ENCODE measurements around the gene BRI3BP.
A peak's percentile ranks its signal among the peaks of the same experiment; 100 is the strongest.
"Not testable (repeated sequence)": the region's sequence is repeated elsewhere in the genome, so short reads cannot be mapped to it uniquely, and the experiment has no call there.

Gene BRI3BP

DNA sequence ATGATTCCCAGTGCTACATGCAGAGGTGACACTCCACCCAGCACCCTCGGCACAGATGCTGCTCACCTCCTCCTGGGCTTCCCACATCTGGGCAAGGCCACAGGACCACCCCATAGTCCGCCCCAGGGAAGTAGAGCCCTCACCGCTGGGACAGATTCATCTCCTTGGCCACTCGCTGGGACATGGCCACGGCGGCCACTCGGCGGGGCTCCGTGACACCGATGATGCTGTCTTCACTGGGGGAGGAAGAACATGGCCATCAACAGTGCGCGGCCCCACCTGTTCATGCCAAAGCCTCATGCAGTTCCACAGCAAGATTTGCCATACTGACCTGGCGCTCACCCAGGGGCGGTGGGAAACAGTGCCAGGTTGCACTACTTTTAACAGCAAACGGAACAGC is 18.2 kb upstream of the BRI3BP start:
- no peak for DNase-seq

DNA sequence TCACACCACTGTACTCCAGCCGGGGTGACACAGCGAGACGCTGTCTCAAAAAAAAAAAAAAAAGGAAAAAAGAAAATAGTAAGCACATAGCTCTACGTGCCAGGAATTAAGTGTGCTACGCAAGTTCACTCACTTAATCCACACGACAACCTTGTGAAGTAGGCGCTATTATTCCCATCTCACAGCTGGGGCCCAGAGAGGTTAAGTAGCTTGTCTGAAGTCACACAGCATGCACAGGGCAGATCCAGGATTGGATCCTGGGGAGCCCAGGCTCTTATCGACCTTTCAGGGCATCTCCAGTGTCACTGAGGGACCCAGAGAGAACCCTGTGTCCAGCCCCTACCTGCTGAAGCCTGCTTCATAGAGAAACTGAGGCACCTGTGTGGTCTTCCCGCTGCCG is 16.4 kb upstream of the BRI3BP start:
- DNase-seq = no peak

DNA sequence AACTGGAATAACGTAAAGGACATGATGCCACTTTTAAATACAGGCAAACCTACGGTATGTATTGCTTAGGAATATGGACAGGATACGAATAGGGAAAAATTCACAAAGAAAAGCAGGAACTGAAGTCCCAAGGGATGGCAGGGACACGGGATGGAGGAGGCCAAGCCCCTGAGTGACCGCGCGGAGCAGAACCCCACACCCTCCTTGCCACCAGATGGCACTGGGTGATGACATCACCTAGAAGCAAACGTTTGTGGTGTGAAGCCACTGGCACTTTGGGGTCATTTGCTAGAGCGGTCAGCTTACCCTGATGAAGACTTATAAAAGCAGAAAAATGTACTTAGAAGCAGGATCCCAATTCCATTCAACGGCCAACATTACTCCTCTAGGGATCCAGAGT is 13.9 kb upstream of the BRI3BP start:
- no peak for DNase-seq

DNA sequence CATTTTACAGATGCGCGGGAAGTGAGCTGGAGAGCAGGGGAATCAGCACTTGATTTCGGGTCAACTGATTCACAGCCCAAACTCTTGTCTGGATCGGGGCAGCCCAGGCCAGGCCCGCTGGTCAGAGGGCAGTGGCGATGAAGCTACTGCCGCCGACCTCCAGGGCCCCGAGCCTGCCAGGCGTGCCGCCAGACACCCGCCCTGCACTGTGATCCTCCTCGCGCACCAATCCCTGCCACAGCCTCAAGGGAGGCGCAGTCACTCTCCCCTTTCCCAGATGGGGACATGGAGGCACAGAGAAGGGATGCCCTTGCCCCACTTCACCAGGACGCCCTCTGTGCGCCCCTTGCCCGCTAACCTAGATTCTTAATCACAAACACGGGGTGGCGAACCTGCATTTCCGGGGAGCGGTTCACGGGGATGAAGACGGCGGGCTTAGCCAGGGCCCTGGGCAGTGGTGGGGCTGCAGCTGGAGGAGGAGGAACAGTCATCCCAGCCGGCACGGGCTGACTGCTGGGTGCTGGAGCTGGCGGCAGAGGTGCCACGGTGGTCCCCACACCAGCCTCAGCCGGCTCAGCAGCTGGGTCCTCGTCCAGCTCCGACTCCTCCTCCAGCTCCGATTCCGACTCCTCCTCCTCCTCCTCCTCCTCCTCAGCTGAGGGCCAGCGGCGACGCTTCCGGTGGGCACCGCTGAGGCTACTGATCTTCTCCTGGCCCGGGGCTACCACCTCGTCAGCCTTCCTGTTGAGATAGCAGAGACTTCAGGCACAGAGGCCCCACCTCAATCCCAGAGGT is 13.2 kb upstream of the BRI3BP start:
- DNase-seq = no peak

DNA sequence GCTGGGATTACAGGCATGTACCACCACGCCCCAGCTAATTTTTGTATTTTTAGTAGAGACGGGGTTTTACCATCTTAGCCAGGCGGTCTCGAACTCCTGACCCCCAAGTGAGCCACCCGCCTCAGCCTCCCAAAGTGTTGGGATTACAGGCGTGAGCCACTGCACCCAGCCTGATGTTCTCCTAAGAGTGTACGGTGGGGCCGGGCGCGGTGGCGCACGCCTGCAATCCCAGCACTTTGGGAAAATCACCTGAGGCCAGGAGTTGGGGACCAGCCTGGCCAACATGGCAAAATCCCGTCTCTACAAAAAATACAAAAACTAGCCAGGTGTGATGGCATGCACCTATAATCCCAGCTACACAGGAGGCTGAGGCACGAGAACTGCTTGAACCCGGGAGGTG is 6.6 kb upstream of the BRI3BP start:
- DNase-seq = not testable (repeated sequence)

DNA sequence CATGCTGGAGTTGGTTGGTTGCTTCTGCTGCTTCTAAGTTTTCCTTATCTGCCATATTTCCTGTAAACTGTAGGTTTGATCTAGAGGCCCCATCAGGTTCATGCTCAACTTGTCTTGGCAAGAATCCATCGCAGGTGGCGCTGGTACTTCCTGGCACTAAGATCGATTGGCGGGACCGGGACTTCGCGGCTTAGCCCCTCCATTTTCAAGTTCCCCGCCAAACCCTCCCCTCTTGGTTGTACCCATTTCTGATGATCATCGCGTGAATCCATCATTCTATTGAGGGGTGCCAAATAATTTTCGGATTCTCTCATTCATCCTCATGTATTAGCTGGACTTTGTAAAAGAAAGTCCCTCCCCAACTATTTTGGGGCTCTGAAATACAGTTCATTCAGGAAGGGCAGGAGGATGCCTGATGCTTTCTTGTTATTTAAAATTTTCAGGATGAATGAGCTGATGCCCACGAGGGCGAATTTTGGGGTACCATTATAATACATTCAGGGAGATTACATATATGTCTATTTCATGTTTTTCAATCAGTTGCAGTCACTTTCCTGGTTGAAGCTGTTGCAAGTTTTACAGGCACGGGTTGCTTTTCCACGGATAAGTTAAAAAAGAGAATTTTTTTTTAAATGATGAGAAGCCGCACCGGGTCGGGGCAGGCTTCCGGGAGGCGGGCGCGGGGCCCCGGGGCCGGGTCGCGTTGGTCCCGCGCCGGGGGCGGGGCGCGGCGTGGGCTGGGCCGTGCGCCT is 395 bp upstream of the BRI3BP start:
- peak; percentile 93 for DNase-seq

DNA sequence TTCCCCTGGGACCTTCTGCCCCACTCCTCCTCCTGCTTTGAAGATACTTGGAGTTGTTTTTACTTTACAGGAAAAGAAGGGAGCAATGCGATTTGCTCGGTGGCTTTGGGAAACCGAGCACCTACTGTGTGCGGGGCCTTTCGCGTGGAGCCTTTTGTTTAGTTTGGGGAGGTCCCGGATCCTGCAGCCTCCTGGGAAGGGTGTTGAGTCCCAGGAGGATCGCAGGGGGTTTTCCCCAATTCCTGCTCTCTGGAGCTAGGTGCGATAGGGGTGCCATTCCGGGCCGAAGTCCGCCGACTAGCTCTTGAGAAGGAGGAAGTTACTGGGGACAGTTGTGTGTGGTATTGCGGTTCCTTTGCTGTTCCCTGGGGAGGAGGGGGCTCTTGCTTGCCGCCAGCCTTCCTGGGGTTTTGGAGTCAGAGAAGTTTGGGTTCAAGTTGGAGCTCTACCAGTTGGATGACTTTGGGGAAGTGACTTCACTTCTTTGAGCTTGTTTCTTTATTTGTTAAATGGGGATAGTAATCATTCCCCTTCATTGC is 1.1 kb downstream of the BRI3BP start:
- DNase-seq = peak; percentile 31

DNA sequence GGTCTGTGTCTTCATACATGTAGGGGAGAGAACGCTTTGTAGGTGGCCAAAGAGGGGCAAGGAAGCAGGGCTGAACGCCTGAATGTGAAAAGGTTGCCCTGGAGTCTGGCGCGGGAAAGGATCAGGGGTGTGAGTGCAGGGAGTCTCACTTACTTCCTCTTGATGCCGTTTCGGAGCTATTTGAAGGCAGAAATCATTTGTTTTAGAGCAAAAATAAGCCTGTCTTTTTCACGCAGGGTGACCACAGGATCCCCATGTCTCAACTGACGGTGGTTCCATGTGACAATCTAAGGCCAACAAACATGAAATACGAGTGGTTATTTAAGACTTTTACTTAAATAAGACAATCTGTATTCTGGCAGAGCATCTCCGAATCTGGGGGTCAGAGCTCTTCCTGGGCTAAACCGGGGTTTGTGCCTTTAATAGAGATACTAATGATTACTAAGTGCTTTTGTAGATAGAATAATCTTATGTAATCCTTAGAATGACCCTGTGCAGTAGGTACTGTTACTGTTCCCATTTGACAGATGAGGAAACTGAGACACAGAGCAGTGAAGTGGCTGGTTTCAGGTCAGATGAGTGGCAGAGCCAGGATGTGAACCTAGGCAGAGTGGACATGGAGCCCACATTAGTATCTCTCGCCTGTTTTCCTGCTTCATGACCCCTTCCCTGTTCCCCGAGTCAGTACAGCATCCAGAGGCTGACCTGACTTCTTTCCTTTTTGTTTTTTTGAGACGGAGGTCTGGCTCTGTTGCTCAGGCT is 1.9 kb downstream of the BRI3BP start:
- DNase-seq = no peak

DNA sequence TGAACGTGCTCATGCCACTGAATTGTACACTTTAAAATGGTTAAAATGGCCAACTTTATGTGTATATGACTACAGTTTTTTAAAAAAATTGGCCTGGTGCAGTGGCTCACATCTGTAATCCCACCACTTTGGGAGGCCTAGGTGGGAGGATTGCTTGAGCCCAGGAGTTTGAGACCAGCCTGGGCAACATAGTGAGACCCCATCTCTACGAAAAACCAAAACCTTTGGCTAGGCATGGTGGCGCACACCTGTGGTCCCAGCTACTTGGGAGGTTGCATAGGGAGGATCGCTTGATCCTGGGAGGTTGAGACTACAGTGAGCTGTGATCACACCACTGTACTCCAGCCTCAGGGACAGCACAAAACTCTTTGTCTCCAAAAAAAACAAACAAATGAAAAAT is 5.3 kb downstream of the BRI3BP start:
- DNase-seq = no peak

DNA sequence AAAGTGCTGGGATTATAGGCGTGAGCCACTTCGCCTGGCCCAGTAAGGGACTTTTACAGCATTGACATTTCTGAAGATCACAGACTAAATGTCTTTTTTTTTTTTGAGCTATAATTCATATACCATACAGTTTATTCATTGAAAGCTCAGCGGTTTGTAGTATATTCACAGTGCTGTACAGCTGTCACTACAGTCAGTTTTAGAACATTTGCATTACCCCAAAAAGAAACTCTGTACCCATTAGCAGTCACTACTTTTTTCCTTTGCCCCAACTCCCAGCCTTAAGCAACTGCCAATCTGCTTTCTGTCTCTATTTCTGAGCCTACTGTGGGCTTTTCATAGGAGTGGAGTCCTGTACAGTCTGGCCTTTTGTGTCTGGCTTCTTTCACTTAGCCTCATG is 8.2 kb downstream of the BRI3BP start:
- no peak for DNase-seq

DNA sequence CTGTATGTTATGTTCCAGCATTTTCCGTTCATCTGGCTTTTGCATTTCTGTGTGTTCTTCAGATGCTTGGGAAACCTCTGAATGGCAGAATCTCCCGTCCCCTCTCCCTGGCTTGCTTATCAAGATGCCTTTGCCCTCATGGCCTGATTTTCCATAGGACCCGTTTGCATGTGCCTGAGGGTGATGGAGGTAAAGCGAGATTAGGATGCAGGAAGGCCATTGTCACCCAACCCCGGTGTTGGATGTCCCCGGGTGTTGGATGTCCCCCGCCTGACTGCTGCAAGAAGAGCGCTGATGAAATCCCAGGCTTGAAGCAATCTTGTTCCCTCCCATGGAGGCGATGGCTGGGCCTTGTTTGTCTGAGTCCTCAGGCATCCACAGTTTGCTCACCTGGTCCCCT is 9.6 kb downstream of the BRI3BP start:
- DNase-seq = no peak

DNA sequence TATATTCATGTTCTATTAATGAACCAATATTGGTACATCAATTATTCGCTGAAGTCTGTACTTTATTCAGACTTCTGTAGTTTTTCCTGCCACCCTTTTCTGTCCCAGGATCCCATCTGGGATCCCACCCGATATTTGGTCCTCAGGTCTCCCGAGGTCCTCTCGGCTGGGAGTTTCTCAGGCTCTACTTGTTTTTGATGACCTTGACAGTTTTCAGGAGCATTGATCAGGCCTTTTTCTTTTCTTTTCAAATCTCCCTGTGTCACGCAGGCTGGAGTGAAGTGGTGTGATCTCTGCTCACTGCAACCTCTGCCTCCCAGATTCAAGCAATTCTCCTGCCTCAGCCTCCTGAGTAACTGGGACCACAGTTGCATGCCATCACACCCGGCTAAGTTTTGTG is 11.2 kb downstream of the BRI3BP start:
- DNase-seq = no peak

DNA sequence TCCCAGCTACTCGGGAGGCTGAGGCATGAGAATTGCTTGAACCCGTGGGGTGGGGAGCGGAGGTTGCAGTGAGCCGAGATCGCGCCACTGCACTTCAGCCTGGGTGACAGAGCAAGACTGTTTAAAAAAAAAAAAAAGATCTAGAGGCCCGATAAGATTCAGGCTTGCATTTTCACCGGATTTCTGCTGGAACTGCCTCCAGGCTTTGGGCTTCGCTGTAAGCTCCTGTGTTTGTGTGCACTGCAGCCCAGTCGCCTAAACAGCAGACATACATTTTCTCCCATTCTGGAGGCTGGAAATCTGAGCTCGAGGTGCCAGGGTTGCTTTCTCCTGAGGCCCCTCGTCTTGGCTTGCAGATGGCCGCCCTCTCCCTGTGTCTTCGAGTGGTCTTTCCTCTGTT is 12.2 kb downstream of the BRI3BP start:
- no peak for DNase-seq

DNA sequence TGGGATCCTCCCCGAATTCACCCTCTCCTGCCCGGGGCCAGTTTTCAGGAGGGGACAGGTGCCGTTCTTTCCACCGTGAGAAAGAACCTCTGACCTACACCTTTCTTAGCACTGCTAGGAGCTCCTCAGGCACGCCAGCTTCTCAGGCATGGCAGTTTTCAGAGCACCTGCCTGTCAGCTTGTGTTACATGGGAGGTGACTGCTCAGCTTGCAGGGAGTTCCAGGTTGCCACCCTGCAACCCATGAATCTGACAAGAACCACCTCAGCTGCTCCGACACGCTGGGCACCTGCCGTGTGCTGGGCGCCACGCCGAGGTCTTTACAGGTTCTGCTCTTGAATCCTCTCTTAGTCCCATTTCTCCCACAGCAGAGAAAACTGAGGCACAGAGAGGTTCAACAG is 12.9 kb downstream of the BRI3BP start:
- DNase-seq = no peak

DNA sequence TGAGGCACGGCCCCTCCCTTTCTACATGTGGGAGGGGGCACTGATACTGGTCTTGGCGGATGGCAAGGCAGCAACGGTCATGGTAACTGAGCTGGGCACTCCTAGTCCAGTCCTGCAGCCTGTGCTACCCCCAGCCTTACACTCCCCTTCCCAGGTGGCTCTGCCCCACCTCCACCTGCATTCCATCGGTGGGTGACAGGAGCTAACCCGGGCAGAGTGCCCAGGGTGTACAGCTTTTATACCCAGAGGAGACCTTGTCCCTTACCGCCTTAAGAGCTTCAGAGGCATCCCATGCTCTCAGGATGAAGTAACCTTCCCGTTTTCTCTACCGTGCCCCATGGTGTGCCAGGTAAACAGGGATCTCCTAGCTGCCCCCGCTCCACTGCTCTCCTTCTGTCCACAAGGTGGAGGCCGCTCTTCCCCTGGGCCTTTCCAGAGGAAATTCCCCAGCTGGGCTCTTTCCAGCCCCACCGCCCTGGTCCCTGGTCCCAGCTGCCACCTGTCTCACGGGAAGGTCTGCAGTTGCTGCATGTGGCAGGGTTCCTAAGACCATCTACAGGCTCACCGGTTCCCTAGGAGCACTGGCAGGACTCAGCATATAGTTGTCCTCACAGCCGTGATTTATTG is 20.5 kb downstream of the BRI3BP start:
- no peak for DNase-seq

DNA sequence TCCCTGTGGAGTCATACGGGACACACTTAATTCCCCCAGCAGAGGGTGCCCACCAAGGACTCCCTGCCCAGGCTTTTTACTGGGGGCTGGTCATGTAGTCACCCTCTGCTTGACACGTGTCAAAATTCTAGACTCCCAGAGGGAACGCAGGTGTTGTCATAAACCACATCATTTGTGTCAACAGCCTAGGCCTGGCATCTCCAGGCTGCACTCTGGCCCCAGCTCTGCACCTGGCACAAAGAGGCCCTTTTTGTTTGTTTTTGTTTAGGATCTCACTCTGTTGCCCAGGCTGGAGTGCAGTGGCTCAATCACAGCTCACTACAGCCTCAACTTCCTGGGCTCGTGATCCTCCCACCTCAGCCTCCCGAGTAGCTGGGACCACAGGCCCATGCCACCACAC is 21.1 kb downstream of the BRI3BP start:
- no peak for DNase-seq

DNA sequence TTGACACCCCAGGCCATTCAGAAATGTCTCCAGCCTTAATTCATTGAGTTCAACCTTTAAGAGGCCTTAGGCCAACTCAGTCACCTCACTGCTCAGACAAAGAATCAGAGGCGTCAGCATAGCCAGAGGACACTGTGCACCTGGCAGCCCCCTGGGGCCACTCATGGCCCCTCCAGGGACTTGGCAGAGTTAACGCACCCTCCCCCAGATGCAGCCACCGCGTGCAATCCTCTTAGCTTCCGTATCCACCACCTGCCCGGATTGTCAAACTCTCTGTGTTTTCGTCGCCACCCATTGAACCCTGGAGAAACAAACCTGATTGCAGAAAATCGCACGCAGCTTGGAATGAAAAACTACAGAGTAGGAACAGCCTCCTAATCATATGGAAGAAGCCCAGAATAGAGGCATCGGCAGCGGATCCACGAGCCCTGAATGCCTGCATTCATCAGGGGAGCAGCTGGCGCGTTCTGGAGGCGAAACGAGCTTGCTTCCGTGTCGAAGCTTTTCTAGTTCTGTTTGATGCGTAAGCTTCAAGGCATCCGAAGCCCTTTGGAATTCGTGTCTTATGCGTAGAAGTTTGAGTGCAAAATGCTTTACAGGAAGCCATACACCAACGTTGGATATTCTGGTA is 22.4 kb downstream of the BRI3BP start:
- no peak for DNase-seq

DNA sequence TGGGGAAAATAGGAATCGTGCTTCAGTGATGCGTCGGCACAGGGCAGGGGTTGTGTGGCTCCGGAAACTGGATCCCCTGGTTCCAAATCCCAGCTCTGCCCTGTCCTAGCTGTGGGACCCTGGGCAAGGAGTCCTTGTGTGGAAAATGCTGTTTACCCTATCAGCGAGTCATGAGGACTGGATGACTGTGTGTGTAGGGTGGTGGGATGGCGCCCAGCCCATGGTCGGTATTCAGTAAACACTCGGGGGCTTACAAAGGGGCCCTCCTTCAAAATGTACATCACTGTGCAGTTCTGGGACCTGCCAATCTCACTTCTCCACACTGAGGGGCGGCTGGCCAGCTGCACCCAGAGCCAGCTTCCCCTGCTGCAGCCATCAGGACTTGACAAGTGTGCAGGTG is 24.4 kb downstream of the BRI3BP start:
- DNase-seq = no peak

DNA sequence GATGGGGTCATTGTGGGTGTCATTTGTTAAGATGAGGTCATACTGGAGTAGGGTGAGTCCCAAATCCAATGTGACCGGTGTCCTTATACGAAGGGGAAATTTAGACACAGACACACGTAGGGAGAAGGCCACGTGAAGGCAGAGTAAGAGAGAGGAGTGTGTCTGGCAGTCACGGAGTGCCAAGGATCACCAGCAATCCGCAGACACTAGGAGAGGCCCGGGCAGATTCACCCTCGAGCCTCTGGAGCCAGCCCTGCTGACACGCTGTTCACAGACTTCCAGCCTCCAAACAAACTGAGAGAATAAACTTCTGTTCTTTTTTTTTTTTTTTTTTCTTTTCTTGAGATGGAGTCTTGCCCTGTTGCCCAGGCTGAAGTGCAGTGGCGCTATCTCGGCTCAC is 24.9 kb downstream of the BRI3BP start:
- no peak for DNase-seq

DNA sequence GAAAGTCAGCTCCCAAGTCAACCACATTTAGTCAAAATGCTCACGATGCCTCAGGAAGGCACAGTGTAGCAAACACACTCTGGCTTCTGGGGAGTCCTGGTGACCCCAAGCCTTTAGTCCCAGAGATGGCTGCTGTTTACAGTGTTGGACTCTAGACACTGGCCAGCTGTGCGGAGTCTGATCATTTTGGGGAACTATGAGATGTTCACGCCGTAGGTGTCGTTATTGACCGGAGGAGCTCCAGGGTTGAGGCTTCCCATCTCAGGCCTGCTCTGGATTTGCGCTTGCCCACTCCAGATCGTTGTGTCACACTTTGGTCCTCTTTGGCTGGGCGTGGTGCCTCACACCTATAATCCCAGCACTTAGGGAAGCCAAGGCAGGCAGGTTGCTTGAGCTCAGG is 27.7 kb downstream of the BRI3BP start:
- no peak for DNase-seq

DNA sequence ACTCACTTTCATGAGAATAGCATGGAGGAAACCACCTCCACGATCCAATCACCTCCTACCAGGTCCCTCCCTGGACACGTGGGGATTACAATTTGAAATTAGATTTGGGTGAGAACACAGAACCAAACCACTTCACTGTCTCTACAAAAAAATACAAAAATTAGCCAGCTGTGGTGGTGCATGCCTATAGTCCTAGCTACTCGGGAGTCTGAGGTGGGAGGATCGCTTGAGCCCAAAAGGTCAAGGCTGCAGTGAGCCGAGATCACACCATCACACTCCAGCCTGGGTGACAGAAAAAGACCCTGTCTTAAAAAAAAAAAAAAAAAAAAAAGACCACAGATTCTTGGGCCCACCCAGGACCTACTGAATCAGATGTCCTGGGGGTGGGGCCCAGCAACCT is 28.3 kb downstream of the BRI3BP start:
- DNase-seq = no peak

DNA sequence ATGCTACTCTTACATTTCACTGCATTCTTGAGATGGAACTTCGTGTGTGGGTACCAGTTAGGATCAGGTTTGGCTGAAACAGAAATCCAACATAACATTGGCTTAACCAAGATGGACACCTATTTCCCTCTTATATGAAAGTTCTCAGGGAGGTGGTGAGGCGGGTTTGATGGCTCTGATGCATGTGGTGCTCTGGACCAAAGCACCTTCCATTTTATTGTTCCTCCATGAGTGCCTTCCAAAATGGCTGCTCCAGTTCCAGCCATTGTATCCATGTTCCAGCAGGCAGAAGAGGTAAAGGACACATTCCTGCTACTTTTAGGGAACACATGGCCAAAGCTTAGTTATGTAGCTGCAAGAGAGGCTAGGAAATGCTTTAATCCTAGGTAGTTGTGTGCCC is 29.6 kb downstream of the BRI3BP start:
- DNase-seq = no peak

All from NCI-H69 (cell line).